Measurements from ENCODE around the gene VAV3.
"Not testable (repeated sequence)": the region's sequence is repeated elsewhere in the genome, so short reads cannot be mapped to it uniquely, and the experiment has no call there.

Gene VAV3

GRCh38 chr1:107727866-107728265, 237.1 kb downstream of the VAV3 start:
- H3K27me3 Mint-ChIP-seq: no peaks in the 10 kb centered on the region
- no peaks in the 10 kb centered on the region for H3K36me3 Mint-ChIP-seq (ENCODE audit: low read depth)
- no peaks in the 10 kb centered on the region for H3K4me1 Mint-ChIP-seq (ENCODE audit: low read depth)
- no peak overlapping the region for H3K4me3 Mint-ChIP-seq
- H3K27ac Mint-ChIP-seq: no peak overlapping the region
- H3K9me3 Mint-ChIP-seq: no peaks in the 10 kb centered on the region
- DNase-seq: no peak

DNA sequence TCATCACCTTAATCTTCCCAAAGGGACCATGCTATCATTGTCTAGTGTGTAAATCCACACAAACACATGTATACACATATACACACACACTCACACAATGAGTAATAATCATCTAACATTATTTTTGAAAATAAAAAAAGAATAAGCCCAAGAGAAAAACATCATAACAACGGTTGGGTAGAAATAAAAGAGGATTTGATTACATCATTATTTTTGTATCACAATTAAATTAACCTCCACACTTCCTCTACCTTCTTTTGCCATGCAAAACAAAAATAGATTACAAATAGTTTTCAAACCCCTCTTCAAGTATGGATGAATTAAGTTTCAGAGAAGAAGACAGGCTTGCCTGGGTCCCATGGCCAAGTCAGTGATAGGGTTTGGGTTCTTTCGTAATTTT, 238.1 kb downstream of the VAV3 start:
- Mint-ChIP-seq H3K9me3 (no peaks in the 10 kb centered on the region), H3K4me3 (no peak overlapping the region), H3K4me1 (ENCODE audit: low read depth) (no peaks in the 10 kb centered on the region), H3K36me3 (ENCODE audit: low read depth) (no peaks in the 10 kb centered on the region), H3K27ac (no peak overlapping the region), H3K27me3 (no peaks in the 10 kb centered on the region)
- no peak for DNase-seq

GRCh38 chr1:107724648-107725047, 240.3 kb downstream of the VAV3 start:
- DNase-seq: no peak
- Mint-ChIP-seq H3K36me3 (ENCODE audit: low read depth) (no peaks in the 10 kb centered on the region), H3K27ac (no peak overlapping the region)

GRCh38 chr1:107720210-107720609, 244.8 kb downstream of the VAV3 start:
- H3K27ac Mint-ChIP-seq; H3K9me3 Mint-ChIP-seq; DNase-seq; H3K4me3 Mint-ChIP-seq; H3K36me3 Mint-ChIP-seq (ENCODE audit: low read depth); H3K27me3 Mint-ChIP-seq; H3K4me1 Mint-ChIP-seq (ENCODE audit: low read depth): not testable (repeated sequence)

More at GRCh38 chr1:107724648-107725047, 240.3 kb downstream of the VAV3 start:
- no peak overlapping the region for H3K4me3 Mint-ChIP-seq
- H3K9me3 Mint-ChIP-seq: no peaks in the 10 kb centered on the region
- H3K27me3 Mint-ChIP-seq: no peaks in the 10 kb centered on the region
- H3K4me1 Mint-ChIP-seq (ENCODE audit: low read depth): no peaks in the 10 kb centered on the region

DNA sequence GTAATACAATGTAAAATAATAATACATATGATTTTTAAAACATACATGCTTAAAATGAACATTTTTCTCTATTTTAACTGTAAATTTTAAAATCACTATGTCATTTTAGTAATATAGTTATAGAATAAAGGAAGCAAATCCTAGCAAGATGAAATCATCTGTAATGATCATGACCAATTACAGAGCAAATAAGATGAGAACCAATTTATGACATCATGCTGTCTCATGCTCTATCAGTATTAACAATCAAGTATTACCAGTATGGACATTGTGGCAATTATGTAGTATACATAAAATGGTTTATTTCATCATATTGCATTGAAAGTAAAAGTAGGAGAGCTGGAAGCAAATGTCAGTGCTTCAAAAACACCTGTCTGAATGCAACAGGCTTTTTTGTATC, 255.0 kb downstream of the VAV3 start:
- no peak overlapping the region for H3K27ac Mint-ChIP-seq
- H3K4me3 Mint-ChIP-seq: no peak overlapping the region
- no peak for DNase-seq
- peaks cover 2% of the 10 kb centered on the region for H3K9me3 Mint-ChIP-seq
- no peaks in the 10 kb centered on the region for H3K4me1 Mint-ChIP-seq (ENCODE audit: low read depth)
- no peaks in the 10 kb centered on the region for H3K27me3 Mint-ChIP-seq
- H3K36me3 Mint-ChIP-seq (ENCODE audit: low read depth): peaks cover 4% of the 10 kb centered on the region

GRCh38 chr1:107707111-107707510, 257.9 kb downstream of the VAV3 start:
- Mint-ChIP-seq H3K4me3 (no peak overlapping the region), H3K36me3 (ENCODE audit: low read depth) (peaks cover 9% of the 10 kb centered on the region), H3K27me3 (no peaks in the 10 kb centered on the region), H3K27ac (no peak overlapping the region), H3K4me1 (ENCODE audit: low read depth) (no peaks in the 10 kb centered on the region), H3K9me3 (no peaks in the 10 kb centered on the region)
- no peak for DNase-seq

- no peak overlapping the region for H3K4me3 Mint-ChIP-seq
- DNase-seq: no peak
- no peaks in the 10 kb centered on the region for H3K9me3 Mint-ChIP-seq
- H3K4me1 Mint-ChIP-seq (ENCODE audit: low read depth): no peaks in the 10 kb centered on the region
- H3K27me3 Mint-ChIP-seq: no peaks in the 10 kb centered on the region
- H3K27ac Mint-ChIP-seq: no peak overlapping the region
- peaks cover 8% of the 10 kb centered on the region for H3K36me3 Mint-ChIP-seq (ENCODE audit: low read depth)
These were observed 258.8 kb downstream of the VAV3 start for GRCh38 chr1:107706182-107706581.

GRCh38 chr1:107704911-107705310, 260.1 kb downstream of the VAV3 start:
- Mint-ChIP-seq H3K27ac (no peak overlapping the region), H3K9me3 (no peaks in the 10 kb centered on the region), H3K4me3 (no peak overlapping the region), H3K27me3 (no peaks in the 10 kb centered on the region), H3K36me3 (ENCODE audit: low read depth) (peaks cover 5% of the 10 kb centered on the region), H3K4me1 (ENCODE audit: low read depth) (no peaks in the 10 kb centered on the region)
- DNase-seq: no peak

DNA sequence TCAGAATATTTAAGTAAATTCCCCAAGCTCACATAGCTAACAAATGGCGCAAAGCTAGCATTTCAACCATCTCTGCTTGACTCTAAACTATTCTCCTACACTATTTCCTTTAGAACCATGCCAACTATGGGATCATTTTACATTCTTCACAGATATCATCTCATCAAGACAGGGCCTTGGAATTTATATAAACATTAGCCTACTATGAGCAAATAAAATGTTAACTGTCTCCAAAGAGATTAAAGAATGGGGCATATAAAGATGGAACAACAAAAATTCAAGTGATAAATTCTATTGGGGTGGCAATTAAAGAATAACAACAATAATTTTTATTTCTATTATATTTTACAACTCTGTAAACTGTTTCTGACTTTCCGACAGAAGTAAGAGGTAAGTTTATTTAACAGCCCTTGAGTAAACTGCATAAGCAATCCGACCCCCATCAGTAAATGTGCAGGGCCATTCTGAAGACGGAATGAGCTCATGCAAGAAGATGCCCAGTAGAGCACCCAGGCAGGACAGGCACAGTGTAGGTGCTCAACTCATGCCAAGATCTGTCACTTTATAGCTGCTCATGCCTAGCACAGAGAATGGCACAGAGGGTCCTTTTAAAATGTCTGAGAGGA, 261.9 kb downstream of the VAV3 start:
- no peak overlapping the region for H3K4me3 Mint-ChIP-seq
- no peaks in the 10 kb centered on the region for H3K27me3 Mint-ChIP-seq
- H3K27ac Mint-ChIP-seq: no peak overlapping the region
- H3K9me3 Mint-ChIP-seq: no peaks in the 10 kb centered on the region
- DNase-seq: no peak
- H3K4me1 Mint-ChIP-seq (ENCODE audit: low read depth): no peaks in the 10 kb centered on the region
- peaks cover 5% of the 10 kb centered on the region for H3K36me3 Mint-ChIP-seq (ENCODE audit: low read depth)

DNA sequence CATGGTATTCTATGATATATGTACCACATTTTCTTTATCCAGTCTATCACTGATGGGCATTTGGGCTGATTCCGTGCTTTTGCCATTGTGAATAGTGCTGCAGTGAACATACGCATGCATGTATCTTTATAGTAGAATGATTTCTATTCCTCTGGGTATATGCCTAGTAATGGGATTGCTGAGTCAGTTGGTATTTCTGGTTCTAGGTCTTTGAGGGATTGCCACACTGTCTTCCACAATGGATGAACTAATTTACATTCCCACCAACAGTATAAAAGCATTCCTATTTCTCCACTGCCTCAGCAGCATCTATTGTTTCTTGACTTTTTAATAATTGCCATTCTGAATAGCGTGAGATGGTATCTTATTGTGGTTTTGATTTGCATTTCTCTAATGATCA, 264.3 kb downstream of the VAV3 start:
- H3K36me3 Mint-ChIP-seq (ENCODE audit: low read depth); H3K4me1 Mint-ChIP-seq (ENCODE audit: low read depth): not testable (repeated sequence)

GRCh38 chr1:107698161-107698560, 266.8 kb downstream of the VAV3 start:
- Mint-ChIP-seq H3K36me3 (ENCODE audit: low read depth) (no peaks in the 10 kb centered on the region), H3K9me3 (no peaks in the 10 kb centered on the region)

More for the DNA sequence above, 264.3 kb downstream of the VAV3 start:
- DNase-seq, H3K4me3 Mint-ChIP-seq, H3K9me3 Mint-ChIP-seq, H3K27me3 Mint-ChIP-seq, H3K27ac Mint-ChIP-seq: not testable (repeated sequence)

GRCh38 chr1:107695341-107695740, 269.6 kb downstream of the VAV3 start:
- H3K27me3 Mint-ChIP-seq: no peaks in the 10 kb centered on the region
- peaks cover 4% of the 10 kb centered on the region for H3K4me1 Mint-ChIP-seq (ENCODE audit: low read depth)
- H3K9me3 Mint-ChIP-seq: no peaks in the 10 kb centered on the region
- no peak overlapping the region for H3K27ac Mint-ChIP-seq
- no peak for DNase-seq
- no peak overlapping the region for H3K4me3 Mint-ChIP-seq
- no peaks in the 10 kb centered on the region for H3K36me3 Mint-ChIP-seq (ENCODE audit: low read depth)

More at GRCh38 chr1:107698161-107698560, 266.8 kb downstream of the VAV3 start:
- H3K4me3 Mint-ChIP-seq: no peak overlapping the region
- H3K27ac Mint-ChIP-seq: no peak overlapping the region
- no peak for DNase-seq
- H3K27me3 Mint-ChIP-seq: no peaks in the 10 kb centered on the region
- peaks cover 4% of the 10 kb centered on the region for H3K4me1 Mint-ChIP-seq (ENCODE audit: low read depth)

DNA sequence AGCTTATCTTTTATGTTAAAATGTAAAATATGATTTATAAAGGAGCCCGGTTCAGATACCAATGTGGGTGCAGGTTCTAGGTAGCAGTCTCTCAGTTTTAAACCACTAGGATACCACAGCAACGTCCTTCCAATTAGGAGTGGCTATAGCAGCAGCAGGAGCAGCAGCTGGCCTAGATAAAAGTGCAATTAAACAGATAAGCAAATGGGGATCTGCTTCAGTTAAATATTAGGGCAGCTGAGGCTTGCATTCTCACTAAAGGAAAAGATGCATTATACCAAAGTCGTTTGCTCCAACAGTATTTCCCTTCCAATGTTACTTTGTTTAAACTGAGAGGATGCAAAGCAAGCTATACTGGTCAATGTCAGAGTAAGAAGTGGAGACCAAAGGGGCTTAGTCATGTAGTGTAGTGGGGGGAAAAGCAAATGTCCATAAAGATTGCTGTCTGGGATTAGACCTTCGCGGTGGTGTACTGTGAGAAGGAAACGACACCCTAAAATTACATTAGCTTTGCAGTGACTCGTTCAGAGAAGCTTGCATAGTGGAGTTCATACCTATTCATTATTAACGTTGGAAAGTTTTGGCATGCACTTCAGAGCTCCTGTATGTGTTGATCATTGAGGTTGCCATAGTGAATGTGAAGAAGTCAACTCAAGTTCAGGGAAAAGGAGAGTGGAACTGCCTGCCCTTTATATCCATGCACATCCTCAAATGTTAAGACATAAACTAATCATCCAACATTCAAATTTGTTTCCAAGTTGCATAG, 272.2 kb downstream of the VAV3 start:
- no peaks in the 10 kb centered on the region for H3K9me3 Mint-ChIP-seq

GRCh38 chr1:107691540-107691939, 273.4 kb downstream of the VAV3 start:
- H3K27me3 Mint-ChIP-seq: no peaks in the 10 kb centered on the region
- H3K4me3 Mint-ChIP-seq: no peak overlapping the region
- no peaks in the 10 kb centered on the region for H3K36me3 Mint-ChIP-seq (ENCODE audit: low read depth)
- no peak overlapping the region for H3K27ac Mint-ChIP-seq
- H3K9me3 Mint-ChIP-seq: no peaks in the 10 kb centered on the region
- DNase-seq: no peak
- H3K4me1 Mint-ChIP-seq (ENCODE audit: low read depth): peaks cover 4% of the 10 kb centered on the region

More for the DNA sequence above, 272.2 kb downstream of the VAV3 start:
- no peak for DNase-seq
- Mint-ChIP-seq H3K27ac (no peak overlapping the region), H3K4me3 (no peak overlapping the region), H3K36me3 (ENCODE audit: low read depth) (no peaks in the 10 kb centered on the region), H3K4me1 (ENCODE audit: low read depth) (peaks cover 4% of the 10 kb centered on the region), H3K27me3 (no peaks in the 10 kb centered on the region)

DNA sequence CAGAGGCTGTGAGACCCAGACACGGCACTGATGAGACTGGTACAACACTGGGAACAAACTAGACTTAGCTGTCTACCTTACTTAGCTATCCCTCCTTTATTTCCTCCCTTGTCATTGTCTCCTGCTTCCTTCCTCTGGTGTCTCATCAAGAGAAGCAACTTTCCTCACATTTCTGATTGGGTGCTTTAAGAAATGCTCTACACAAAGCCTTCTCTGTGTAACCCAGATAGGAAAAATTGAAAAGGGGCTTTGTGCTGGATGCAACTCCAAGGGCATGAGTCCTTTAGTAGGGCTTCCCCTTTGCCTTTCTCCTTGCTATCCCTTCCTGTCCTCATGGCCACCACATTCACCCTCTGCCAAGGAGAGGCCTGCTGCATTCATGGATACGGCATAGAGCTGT, 274.5 kb downstream of the VAV3 start:
- Mint-ChIP-seq H3K27ac (no peak overlapping the region), H3K4me1 (ENCODE audit: low read depth) (peaks cover 3% of the 10 kb centered on the region), H3K4me3 (no peak overlapping the region), H3K27me3 (no peaks in the 10 kb centered on the region), H3K36me3 (ENCODE audit: low read depth) (no peaks in the 10 kb centered on the region), H3K9me3 (no peaks in the 10 kb centered on the region)
- DNase-seq: no peak

Data from activated T-cell treated with anti-CD3 and anti-CD28 coated beads, Interleukin-2, amount 50 U/mL, for 24 hours (primary cell).